ENCODE data around the gene USP7.
A peak's percentile ranks its signal among the peaks of the same experiment; 100 is the strongest.

USP7 gene

GRCh38 chr16:8963821-8964441 lies at the start of gene USP7:
TSS of gene USP7 (minus strand) at chr16:8963906. CDS start at chr16:8963285, 621 bp downstream.
- H3K79me2 ChIP-seq (ENCODE audit: control insufficient read depth, low read length) = peaks cover 46% of the 10 kb centered on the region
- H3K9me3 ChIP-seq (ENCODE audit: control insufficient read depth, insufficient read depth, low read length) = no peaks in the 10 kb centered on the region
- peak within 1 kb of the TSS; percentile 92 for H3K4me2 ChIP-seq (ENCODE audit: low read length)
- H3K36me3 ChIP-seq (ENCODE audit: control insufficient read depth, low read length) = peaks cover 19% of the 10 kb centered on the region
- H3K4me3 ChIP-seq (ENCODE audit: low read length) = peak within 1 kb of the TSS; percentile 84
- peaks cover 21% of the 10 kb centered on the region for H3F3A ChIP-seq (ENCODE audit: control insufficient read depth, insufficient read depth)
- TF ChIP-seq EZH2phosphoT487 (IDR thresholded peaks at IDR 0.05; ENCODE audit: borderline replicate concordance, low read length) (no peak), CTCF (IDR thresholded peaks at IDR 0.05; ENCODE audit: low read depth, low read length, poor library complexity, severe bottlenecking) (no peak)
- H3K27ac ChIP-seq (ENCODE audit: low read depth, low read length) = peak within 1 kb of the TSS; percentile 75
- H3K27me3 ChIP-seq (ENCODE audit: control insufficient read depth, low read length) = no peaks in the 10 kb centered on the region
- peaks cover 37% of the 10 kb centered on the region for H3K4me1 ChIP-seq (ENCODE audit: control insufficient read depth, low read length)
- H3K9me2 ChIP-seq (replicated peaks; ENCODE audit: control insufficient read depth, low read length) = no peaks in the 10 kb centered on the region
- peaks cover 21% of the 10 kb centered on the region for H4K20me1 ChIP-seq (ENCODE audit: control insufficient read depth, insufficient read depth, low read depth, low read length)

GRCh38 chr16:9013508-9013864 lies 49.8 kb upstream of the USP7 start:
- H3K9me3 ChIP-seq (ENCODE audit: control insufficient read depth, insufficient read depth, low read length) = peaks cover 13% of the 10 kb centered on the region; the same call in 1 of the 2 replicates
- no peak overlapping the region for H3K4me2 ChIP-seq (ENCODE audit: low read length)
- no peaks in the 10 kb centered on the region for H4K20me1 ChIP-seq (ENCODE audit: control insufficient read depth, insufficient read depth, low read depth, low read length)
- H3K4me1 ChIP-seq (ENCODE audit: control insufficient read depth, low read length) = peaks cover 6% of the 10 kb centered on the region
- H3F3A ChIP-seq (ENCODE audit: control insufficient read depth, insufficient read depth) = no peaks in the 10 kb centered on the region
- H3K4me3 ChIP-seq (ENCODE audit: low read length) = no peak overlapping the region
- H3K79me2 ChIP-seq (ENCODE audit: control insufficient read depth, low read length) = no peaks in the 10 kb centered on the region
- no peaks in the 10 kb centered on the region for H3K36me3 ChIP-seq (ENCODE audit: control insufficient read depth, low read length)
- no peaks in the 10 kb centered on the region for H3K27me3 ChIP-seq (ENCODE audit: control insufficient read depth, low read length)
- no peak overlapping the region for H3K27ac ChIP-seq (ENCODE audit: low read depth, low read length)
- TF ChIP-seq EZH2phosphoT487 (IDR thresholded peaks at IDR 0.05; ENCODE audit: borderline replicate concordance, low read length) = no peak
- H3K9me2 ChIP-seq (replicated peaks; ENCODE audit: control insufficient read depth, low read length) = no peaks in the 10 kb centered on the region

- no peaks in the 10 kb centered on the region for H3K27me3 ChIP-seq (ENCODE audit: control insufficient read depth, low read length)
- no peaks in the 10 kb centered on the region for H3F3A ChIP-seq (ENCODE audit: control insufficient read depth, insufficient read depth)
- no peaks in the 10 kb centered on the region for H4K20me1 ChIP-seq (ENCODE audit: control insufficient read depth, insufficient read depth, low read depth, low read length)
- H3K4me1 ChIP-seq (ENCODE audit: control insufficient read depth, low read length) = peaks cover 8% of the 10 kb centered on the region
- H3K27ac ChIP-seq (ENCODE audit: low read depth, low read length) = no peak overlapping the region
- no peak overlapping the region for H3K4me2 ChIP-seq (ENCODE audit: low read length)
- H3K4me3 ChIP-seq (ENCODE audit: low read length) = no peak overlapping the region
- no peaks in the 10 kb centered on the region for H3K36me3 ChIP-seq (ENCODE audit: control insufficient read depth, low read length)
- H3K9me3 ChIP-seq (ENCODE audit: control insufficient read depth, insufficient read depth, low read length) = peaks cover 13% of the 10 kb centered on the region; the same call in 1 of the 2 replicates
- no peaks in the 10 kb centered on the region for H3K9me2 ChIP-seq (replicated peaks; ENCODE audit: control insufficient read depth, low read length)
- no peak for TF ChIP-seq CTCF (IDR thresholded peaks at IDR 0.05; ENCODE audit: low read depth, low read length, poor library complexity, severe bottlenecking)
- TF ChIP-seq EZH2phosphoT487 (IDR thresholded peaks at IDR 0.05; ENCODE audit: borderline replicate concordance, low read length) = no peak
- no peaks in the 10 kb centered on the region for H3K79me2 ChIP-seq (ENCODE audit: control insufficient read depth, low read length)
Observed at GRCh38 chr16:9012848-9013507, 49.3 kb upstream of the USP7 start.

- TF ChIP-seq EZH2phosphoT487 (IDR thresholded peaks at IDR 0.05; ENCODE audit: borderline replicate concordance, low read length) (no peak), CTCF (IDR thresholded peaks at IDR 0.05; ENCODE audit: low read depth, low read length, poor library complexity, severe bottlenecking) (no peak)
Observed at GRCh38 chr16:9012330-9012729, 48.6 kb upstream of the USP7 start.

More at GRCh38 chr16:9012330-9012729, 48.6 kb upstream of the USP7 start:
- no peak overlapping the region for H3K4me2 ChIP-seq (ENCODE audit: low read length)
- peaks cover 8% of the 10 kb centered on the region for H3K4me1 ChIP-seq (ENCODE audit: control insufficient read depth, low read length)
- H3K4me3 ChIP-seq (ENCODE audit: low read length) = no peak overlapping the region
- H3F3A ChIP-seq (ENCODE audit: control insufficient read depth, insufficient read depth) = no peaks in the 10 kb centered on the region
- H3K27me3 ChIP-seq (ENCODE audit: control insufficient read depth, low read length) = peaks cover 2% of the 10 kb centered on the region; the same call in 1 of the 2 replicates
- H3K9me2 ChIP-seq (replicated peaks; ENCODE audit: control insufficient read depth, low read length) = no peaks in the 10 kb centered on the region
- H3K27ac ChIP-seq (ENCODE audit: low read depth, low read length) = no peak overlapping the region
- H3K79me2 ChIP-seq (ENCODE audit: control insufficient read depth, low read length) = no peaks in the 10 kb centered on the region
- H4K20me1 ChIP-seq (ENCODE audit: control insufficient read depth, insufficient read depth, low read depth, low read length) = no peaks in the 10 kb centered on the region
- H3K36me3 ChIP-seq (ENCODE audit: control insufficient read depth, low read length) = no peaks in the 10 kb centered on the region
- H3K9me3 ChIP-seq (ENCODE audit: control insufficient read depth, insufficient read depth, low read length) = peaks cover 13% of the 10 kb centered on the region; the same call in 1 of the 2 replicates
